Stimulated activated CD8-positive, alpha-beta memory T cell treated with anti-CD3 and anti-CD28 coated beads, Interleukin-7, amount 100 ng/mL, for 48 hours (primary cell): ENCODE results near the gene MAFG.

Experiments used
- DNase-seq, 2 donors: peaks; one replicate each; pipeline ENCODE4 v3.0.0-alpha.2; 2020; ENCODE audit warnings: low read depth in 1 of 2; ENCODE audit errors: extremely low read depth in 1 of 2

MAFG gene

GRCh38 chr17:81899514-81900166, 27.9 kb downstream of the MAFG start:
- no peak for DNase-seq

DNA sequence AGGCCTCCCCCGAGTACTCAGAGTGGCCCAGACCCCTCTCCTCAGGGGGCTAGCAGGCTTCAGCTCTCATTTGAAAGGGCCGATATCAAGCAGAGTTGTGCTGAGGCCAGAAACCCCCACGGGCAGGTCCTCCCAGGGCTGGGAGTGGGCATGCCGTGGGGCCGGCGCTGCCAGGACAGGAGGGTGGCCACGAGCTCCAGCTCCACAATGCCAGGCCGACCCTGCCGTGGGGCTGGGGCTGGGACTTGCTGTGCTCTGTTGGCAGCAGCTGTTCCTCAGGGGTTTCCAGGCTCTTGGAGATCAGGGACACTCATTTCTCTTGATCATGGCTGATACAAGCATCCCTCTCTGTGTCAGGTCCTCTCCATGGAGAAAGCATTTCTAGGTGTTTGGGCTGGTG, 28.6 kb downstream of the MAFG start:
- DNase-seq: no peak

DNA sequence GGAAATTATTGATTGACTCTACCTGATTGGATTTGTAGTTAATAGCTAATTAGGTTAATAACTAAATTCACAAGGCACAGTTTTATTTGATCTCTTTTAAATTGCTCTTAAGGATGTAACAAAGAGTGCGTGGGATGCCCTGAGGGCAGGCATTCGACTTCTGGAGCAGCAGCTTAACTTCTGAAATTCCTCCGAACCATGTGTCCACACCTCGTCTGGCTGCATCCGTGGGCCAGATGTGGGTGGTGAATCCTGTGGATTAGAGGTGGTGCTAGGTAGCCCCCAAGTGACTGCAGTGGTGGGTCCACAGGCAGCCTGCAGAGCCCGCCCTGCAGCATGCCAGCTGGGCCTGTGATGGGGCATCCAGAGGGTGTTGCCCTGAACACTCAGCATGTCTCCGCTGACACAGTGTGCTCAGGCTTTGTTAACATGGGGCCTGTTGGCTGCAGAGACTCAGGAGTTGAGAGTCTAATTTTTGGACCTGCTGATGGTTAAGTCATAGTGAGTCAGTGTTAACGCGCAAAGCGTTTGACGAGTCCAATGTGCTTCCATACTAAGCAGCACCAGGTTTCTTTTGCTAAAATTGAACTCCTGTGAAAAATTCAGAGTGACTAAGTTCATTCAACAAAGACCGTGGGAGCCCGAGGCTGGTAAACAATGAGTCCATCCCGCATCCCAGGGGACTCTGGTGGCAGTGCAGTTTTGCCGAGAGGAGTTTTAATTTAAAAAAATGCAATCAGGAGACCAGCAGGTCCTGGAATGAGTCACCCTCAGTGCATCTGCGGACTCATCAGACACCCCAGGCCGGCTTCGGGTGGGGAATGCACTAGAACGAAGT, 29.3 kb downstream of the MAFG start:
- no peak for DNase-seq

GRCh38 chr17:81895400-81895799, 32.1 kb downstream of the MAFG start:
- no peak for DNase-seq

DNA sequence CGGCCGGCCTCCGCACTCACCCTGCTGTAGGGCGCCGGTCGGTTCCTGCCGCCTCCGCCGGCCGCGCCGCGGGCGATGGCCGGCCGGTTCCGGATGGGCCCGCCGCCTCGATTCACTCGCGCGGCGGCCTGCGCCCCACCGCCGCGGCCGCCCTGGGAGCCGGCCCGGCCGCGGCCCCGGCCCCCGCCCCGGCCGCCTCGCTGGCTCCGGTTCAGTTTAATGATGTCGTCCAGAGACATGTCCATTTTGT, 36.3 kb downstream of the MAFG start:
- no peak for DNase-seq

DNA sequence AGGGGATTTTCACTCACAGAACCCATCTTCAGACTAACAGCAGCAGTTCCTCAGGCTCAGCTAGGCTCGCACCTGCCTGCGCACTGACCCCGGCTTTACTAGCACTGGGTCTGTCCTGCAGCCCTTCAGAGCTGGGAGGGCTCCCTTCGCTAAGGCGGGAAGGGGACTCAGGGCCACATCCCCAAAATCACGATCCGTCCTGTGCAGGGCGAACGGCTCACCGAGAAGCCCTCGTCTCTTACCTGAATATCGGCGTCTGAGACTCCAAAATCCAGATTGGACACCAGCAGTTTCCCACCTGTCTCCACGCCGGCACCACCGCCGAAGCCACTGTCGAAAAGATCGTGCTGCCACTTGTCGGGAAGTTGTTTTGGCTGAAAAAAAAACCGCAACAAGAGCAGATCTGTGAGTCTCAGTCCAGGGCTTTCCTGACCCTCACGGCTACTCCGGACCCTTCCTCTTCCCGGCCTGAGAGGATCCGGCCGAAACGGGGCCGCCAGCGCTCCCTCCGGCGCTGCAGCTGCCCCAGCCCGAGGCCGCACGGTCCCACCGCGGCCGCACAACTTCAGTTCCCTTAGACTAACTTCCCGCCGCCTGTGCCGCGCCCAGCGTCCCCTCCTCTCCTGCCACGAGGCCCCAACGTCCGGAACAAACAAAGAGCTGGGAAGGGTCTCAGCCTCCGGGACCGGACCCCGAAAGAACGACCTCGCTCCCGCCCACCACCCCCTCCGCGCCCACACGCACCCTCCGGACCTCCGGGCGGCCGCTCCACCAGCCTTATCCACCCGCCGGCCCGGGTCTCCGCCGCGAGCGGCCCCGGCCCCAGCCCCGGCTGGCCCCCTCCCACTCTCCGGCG, 36.9 kb downstream of the MAFG start:
- DNase-seq: no peak

DNA sequence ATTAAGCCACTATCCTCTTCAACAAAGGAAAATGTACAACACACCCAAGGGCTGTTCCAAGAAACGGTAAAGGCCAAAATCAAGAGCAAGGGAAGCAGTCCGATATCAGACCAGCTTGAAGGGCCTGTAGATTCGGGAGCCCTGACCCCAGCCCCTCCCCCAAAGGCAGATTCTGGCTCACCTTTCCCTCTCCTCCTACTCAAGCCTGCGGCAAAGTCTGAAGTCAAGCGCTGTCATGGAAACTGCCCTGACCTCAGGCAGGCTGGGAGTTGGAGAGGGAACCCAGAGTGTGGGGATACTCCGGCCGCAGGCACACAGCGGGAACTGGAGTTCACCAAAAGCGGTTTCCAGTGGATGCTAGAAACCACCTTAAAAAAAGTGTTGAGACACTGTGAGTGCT, 37.9 kb downstream of the MAFG start:
- no peak for DNase-seq

DNA sequence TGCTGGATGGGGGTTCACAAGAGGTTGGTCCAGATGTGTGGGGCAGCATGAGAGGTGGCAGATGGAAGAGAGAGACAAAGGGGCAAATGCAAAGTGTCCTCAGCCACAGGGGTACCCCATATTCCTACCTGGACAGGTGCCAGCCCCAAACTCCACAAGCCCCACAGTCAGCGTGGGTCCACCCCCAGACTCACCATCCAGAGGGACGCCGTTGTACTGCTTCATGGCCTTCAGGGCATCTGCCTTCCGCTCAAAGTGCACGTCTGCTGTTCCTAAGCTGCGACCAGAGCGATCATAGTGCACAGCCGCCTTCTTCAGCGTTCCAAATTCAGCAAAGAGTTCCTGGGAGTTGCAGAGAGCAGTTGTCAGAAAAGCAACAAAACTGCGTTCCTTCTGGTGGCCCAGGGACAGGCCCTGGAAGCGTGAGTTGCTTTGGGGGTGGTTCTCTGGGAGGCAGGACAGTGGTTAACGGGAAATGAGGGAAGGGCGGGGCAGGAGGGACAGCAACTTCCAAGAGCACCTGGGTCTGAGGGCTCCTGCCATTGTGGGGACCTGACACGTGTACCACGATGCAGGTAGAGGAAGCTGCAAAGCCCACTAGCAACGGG, 38.4 kb downstream of the MAFG start:
- DNase-seq: no peak

GRCh38 chr17:81888105-81888987, 39.2 kb downstream of the MAFG start:
- DNase-seq: no peak

- DNase-seq: no peak
These were observed 41.5 kb downstream of the MAFG start for GRCh38 chr17:81885869-81886548.

- no peak for DNase-seq
These were observed 42.1 kb downstream of the MAFG start for GRCh38 chr17:81885454-81885853.

DNA sequence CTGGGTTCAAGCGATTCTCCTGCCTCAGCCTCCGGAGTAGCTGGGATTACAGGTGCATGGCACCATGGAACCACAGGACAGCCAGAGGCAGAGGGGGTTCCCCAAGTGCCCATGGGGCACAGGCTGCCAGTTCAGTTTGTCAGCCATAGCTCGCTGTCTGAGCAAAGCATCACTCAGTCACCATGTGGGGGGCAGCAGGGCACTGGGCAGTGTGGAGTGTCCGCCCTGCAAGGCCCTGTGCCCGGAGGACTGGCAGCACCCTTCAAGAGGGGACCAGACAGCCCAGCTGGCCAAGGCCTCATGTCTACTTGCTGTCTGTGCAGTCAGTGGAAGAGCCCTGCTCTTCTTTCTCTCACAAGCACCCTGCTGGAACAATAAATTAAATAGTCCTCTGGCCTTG, 42.6 kb downstream of the MAFG start:
- DNase-seq: no peak

GRCh38 chr17:81884520-81884919, 43.0 kb downstream of the MAFG start:
- no peak for DNase-seq

DNA sequence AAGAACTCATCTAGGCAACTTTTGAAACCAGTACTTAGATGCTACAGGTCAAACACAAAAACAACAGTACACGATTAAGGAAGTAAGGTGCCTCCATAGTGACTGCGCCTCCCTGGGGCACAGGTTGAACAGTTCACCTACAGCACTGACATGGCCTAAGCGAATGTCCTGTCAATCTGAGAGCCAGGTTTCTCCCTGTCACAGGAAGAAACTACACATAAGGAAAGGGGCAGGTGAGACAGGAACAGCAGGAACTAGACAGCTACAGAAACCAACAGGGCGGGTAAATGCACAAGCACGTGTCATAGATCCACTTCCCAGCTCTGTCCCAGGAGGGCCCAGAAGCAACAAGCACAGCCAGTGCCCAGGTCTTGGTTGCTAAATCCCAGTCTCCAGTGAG, 48.4 kb downstream of the MAFG start:
- no peak for DNase-seq

GRCh38 chr17:81878294-81878693, 49.2 kb downstream of the MAFG start:
- no peak for DNase-seq

DNA sequence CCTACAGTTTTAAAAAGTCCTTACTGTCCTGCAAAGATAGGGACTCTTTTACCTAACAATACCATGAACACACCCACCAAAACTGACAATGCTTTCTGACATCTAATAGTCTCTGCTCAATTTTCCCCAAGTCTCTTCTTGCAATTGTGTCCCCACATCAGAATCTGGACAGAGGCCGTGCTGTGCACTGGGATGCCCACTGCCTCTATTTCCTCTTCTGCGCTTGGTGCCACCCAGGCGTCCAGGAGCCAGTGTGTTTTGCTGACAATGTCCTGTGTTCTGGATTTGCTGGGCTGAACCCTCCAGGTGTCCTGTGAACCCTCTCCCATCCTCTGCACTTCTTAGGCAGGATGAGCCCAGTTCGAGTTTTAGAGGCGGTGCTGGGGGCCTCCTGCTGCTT, 50.0 kb downstream of the MAFG start:
- DNase-seq: no peak

DNA sequence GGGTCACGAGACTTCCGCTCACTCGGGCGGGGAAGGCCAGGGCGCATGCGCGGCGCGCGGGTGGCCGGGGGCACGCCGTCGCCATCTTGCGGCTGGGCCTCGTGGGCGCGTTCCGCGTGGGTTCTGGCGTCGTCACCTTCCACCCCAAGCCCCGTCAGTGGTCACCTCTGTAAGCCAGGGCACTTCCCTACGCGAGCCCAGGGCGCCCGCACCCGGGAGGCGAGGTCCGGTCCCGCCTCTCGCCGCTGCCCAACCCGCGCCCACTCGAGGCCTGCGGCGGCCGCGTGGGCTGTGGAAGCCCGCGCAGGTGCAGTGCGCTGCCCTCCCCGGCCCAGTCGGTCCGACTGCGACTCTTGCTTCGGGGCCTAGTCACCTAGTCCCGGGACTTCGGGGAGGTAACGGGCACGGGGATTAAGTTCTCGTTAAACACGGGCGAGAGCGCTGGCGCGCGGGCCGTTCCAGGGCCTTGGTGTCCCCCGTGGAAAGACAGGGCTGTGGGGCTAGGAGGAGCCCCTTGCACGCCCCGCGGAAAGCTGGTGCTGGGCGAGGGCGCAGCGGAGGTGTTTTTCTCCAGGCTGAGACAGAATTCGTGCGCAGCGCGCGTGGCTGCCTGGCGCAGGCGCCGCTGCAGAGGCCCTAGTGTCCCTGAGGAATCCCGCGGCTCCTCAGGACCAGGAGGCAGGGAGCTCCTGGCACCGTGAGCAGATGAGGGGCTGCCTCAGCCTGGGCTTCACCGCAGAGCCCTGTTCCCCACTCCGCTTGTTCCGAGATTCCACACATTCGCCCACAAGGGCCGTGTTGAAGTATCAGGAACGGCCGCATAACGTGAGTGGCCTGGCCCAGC, 55.9 kb downstream of the MAFG start:
- DNase-seq: peak; percentile 90 to 93

DNA sequence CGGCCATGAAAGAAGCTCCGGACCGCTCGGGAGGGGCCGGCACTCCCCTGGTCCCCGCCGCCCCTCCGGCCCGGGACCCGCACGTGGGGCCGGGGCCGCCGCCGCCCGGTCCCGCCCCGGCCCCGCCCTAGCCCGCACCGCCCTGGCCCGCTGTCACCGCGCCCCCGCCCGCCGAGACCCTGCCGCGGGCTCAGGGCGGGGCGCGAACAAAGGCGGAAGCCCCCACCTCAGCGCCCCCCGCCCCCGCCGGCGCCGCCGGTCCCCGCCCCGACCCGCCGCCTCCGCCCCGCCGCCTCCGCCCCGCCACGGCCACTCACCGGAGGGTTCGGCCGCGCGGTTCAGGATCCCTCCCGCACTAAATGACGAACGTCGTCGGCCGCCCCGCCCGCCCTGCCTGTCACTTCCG, 56.6 kb downstream of the MAFG start, which contains the start of gene ARHGDIA:
Gene ARHGDIA, minus strand, starts transcription at position 357 of the 406 bp plus-strand sequence. CDS start 1,407 bp downstream, outside the sequence.
- DNase-seq: no peak
